Osteoblast (primary cell): ENCODE results near the gene ABCA13. TPM values are rescaled to one million over a fixed set of nuclear protein-coding genes. Genes with fewer than 3 reads are reported as not detected.

Experiments used
- DNase-seq: peaks from one replicate; pipeline ENCODE4 v3.0.0; 2011; ENCODE audit warnings: low spot score, mixed read lengths; ENCODE audit not compliant: insufficient read length; ENCODE audit errors: missing footprints
- H2AFZ ChIP-seq: 2 replicates; pipeline ENCODE4 v1.6.0; 2011; ENCODE audit warnings: mild to moderate bottlenecking, low read length
- H3K27ac ChIP-seq: 2 replicates; pipeline ENCODE4 v1.5.1; 2011; ENCODE audit warnings: mild to moderate bottlenecking, low read depth, low read length, moderate library complexity
- H3K27me3 ChIP-seq: 2 replicates; pipeline ENCODE4 v1.6.0; 2012; ENCODE audit warnings: mild to moderate bottlenecking, control low read depth, inconsistent platforms, low read length, moderate library complexity; ENCODE audit not compliant: insufficient read depth
- H3K36me3 ChIP-seq: 2 replicates; pipeline ENCODE4 v1.5.1; 2011; ENCODE audit warnings: mild to moderate bottlenecking, low read length, control low read depth, moderate library complexity; ENCODE audit not compliant: insufficient read depth
- H3K4me1 ChIP-seq: 2 replicates; pipeline ENCODE4 v1.5.1; 2011; ENCODE audit warnings: mild to moderate bottlenecking, low read length, control low read depth, moderate library complexity; ENCODE audit not compliant: insufficient read depth
- H3K4me2 ChIP-seq: 2 replicates; pipeline ENCODE4 v1.6.0; 2011; ENCODE audit warnings: mild to moderate bottlenecking, low read length; ENCODE audit not compliant: insufficient read depth
- H3K4me3 ChIP-seq: fragments of 200-600 bp; sonication (generic); 3 replicates; pipeline ENCODE4 v1.5.1; 2012; ENCODE audit warnings: mild to moderate bottlenecking, low read length, inconsistent platforms; ENCODE audit not compliant: insufficient read depth
- H3K79me2 ChIP-seq: 2 replicates; pipeline ENCODE4 v1.6.0; 2012; ENCODE audit warnings: mild to moderate bottlenecking, low read length, control low read depth, inconsistent platforms; ENCODE audit not compliant: insufficient read depth
- H3K9me3 ChIP-seq: 2 replicates; pipeline ENCODE4 v1.5.1; 2011; ENCODE audit warnings: low read depth, low read length, control low read depth
- H4K20me1 ChIP-seq: 2 replicates; pipeline ENCODE4 v1.6.0; 2012; ENCODE audit warnings: mild to moderate bottlenecking, low read length, control low read depth; ENCODE audit not compliant: insufficient read depth
- CTCF ChIP-seq: IDR thresholded peaks from 2 replicates; pipeline ENCODE4 v1.5.1; 2011; ENCODE audit warnings: mild to moderate bottlenecking, low read depth, low read length, moderate library complexity; ENCODE audit errors: extremely low read depth
- total RNA-seq: library from RNA; depleted of rRNA; stranded (reverse); fragments of >200 nt; gene quantifications from 2 replicates; pipeline ENCODE4 v1.2.3, GENCODE V29; 2012

Gene ABCA13
- total RNA-seq, 1 donor: 3.6 TPM

DNA sequence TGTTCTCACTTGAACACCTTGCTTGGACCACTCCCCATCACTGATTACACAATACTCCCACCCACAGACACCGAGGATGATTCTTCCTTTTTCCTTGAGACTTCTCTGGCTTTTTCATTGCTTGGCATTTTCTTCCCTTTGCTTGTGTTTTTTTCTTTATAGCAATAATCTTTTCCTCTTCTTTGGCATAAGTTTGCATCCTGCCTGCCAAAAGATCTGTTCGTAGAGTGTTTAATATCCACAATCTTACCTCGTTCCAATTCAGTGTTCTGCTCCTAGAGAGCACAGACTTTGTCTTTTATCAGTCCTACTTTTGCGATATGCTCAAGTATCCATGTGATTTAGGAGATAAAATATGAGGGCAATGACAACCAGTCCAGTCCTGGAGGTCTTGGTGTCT is 449.8 kb downstream of the ABCA13 start:
- H4K20me1 ChIP-seq: no peaks in the 10 kb centered on the region
- no peaks in the 10 kb centered on the region for H3K27me3 ChIP-seq
- H3K4me1 ChIP-seq: no peaks in the 10 kb centered on the region
- no peak overlapping the region for H3K27ac ChIP-seq
- DNase-seq: no peak
- no peak overlapping the region for H3K4me3 ChIP-seq
- no peak overlapping the region for H2AFZ ChIP-seq
- no peaks in the 10 kb centered on the region for H3K79me2 ChIP-seq
- no peak overlapping the region for H3K4me2 ChIP-seq
- H3K36me3 ChIP-seq: no peaks in the 10 kb centered on the region
- H3K9me3 ChIP-seq: no peaks in the 10 kb centered on the region
- TF ChIP-seq CTCF: no peak

GRCh38 chr7:48627164-48627563 is 455.9 kb downstream of the ABCA13 start:
- no peaks in the 10 kb centered on the region for H3K9me3 ChIP-seq
- no peak overlapping the region for H3K27ac ChIP-seq
- H4K20me1 ChIP-seq: no peaks in the 10 kb centered on the region
- no peaks in the 10 kb centered on the region for H3K79me2 ChIP-seq
- DNase-seq: no peak
- H2AFZ ChIP-seq: no peak overlapping the region
- no peak overlapping the region for H3K4me3 ChIP-seq
- no peaks in the 10 kb centered on the region for H3K4me1 ChIP-seq
- H3K36me3 ChIP-seq: no peaks in the 10 kb centered on the region
- H3K4me2 ChIP-seq: no peak overlapping the region
- H3K27me3 ChIP-seq: no peaks in the 10 kb centered on the region
- TF ChIP-seq CTCF: no peak

DNA sequence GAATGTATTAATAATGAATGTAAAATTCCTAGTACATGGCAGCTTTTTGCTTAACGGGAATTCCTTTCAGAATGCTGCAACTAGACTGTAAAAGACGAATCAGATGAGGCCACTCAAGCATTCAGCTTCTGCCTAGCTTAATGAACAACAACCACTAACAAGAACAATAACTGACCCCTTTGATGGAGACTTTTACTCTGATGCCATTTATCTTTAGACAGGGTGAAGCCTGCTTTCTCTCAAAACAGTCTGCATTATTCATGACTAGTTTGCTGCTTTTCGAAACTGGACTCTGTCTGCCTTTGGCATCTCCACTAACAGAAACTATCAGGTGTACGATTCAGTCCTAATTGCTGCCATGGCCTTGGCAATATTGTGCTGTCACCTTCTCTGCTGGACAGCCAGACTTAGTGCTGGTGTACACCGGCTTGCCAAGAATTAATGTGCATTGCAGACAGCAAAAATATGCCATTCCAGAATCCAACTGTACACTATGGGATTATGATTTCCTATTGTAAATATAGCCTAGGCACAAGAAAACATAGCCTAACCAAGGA is 457.6 kb downstream of the ABCA13 start:
- TF ChIP-seq CTCF: no peak
- Histone ChIP-seq H4K20me1 (no peaks in the 10 kb centered on the region), H3K9me3 (no peaks in the 10 kb centered on the region), H3K4me2 (no peak overlapping the region), H2AFZ (no peak overlapping the region), H3K4me3 (no peak overlapping the region), H3K36me3 (no peaks in the 10 kb centered on the region), H3K79me2 (no peaks in the 10 kb centered on the region), H3K27me3 (no peaks in the 10 kb centered on the region), H3K4me1 (no peaks in the 10 kb centered on the region), H3K27ac (no peak overlapping the region)
- DNase-seq: no peak

GRCh38 chr7:48634116-48634632 is 462.9 kb downstream of the ABCA13 start:
- no peak overlapping the region for H2AFZ ChIP-seq
- no peak for DNase-seq
- H3K36me3 ChIP-seq: no peaks in the 10 kb centered on the region
- no peaks in the 10 kb centered on the region for H3K79me2 ChIP-seq
- H3K9me3 ChIP-seq: peaks cover 1% of the 10 kb centered on the region
- no peaks in the 10 kb centered on the region for H3K4me1 ChIP-seq
- no peaks in the 10 kb centered on the region for H4K20me1 ChIP-seq
- H3K4me3 ChIP-seq: no peak overlapping the region
- no peak overlapping the region for H3K4me2 ChIP-seq
- H3K27me3 ChIP-seq: no peaks in the 10 kb centered on the region
- H3K27ac ChIP-seq: no peak overlapping the region
- TF ChIP-seq CTCF: no peak
